CD4-positive, CD25-positive, alpha-beta regulatory T cell (primary cell): Measurements from ENCODE around the gene MEIOB. TPM values are rescaled to one million over a fixed set of nuclear protein-coding genes. Genes with fewer than 3 reads are reported as not detected.
A peak's percentile ranks its signal among the peaks of the same experiment; 100 is the strongest.

Experiments used
- ATAC-seq, 2 donors: fragments of 150-1000 bp; cut with Tn5 transposase; one replicate each; pipeline ENCODE4 v1.10.0; 2021; ENCODE audit warnings: low read depth in 2 of 2, moderate number of reproducible peaks in 2 of 2, moderate library complexity in 1 of 2
- DNase-seq, 3 donors: peaks; one replicate each; pipeline versions ENCODE4 v3.0.0 to v3.0.0-alpha.2; 2012 to 2022; ENCODE audit warnings: mixed read lengths in 1 of 3
- H3K27ac ChIP-seq: one replicate; pipeline ENCODE4 v1.7.0; 2013; ENCODE audit warnings: mild to moderate bottlenecking, low read length; ENCODE audit not compliant: insufficient read depth, poor library complexity, severe bottlenecking
- H3K27me3 ChIP-seq: one replicate; pipeline ENCODE4 v1.7.0; 2013; ENCODE audit warnings: low read length; ENCODE audit not compliant: control insufficient read depth, insufficient read depth
- H3K36me3 ChIP-seq: one replicate; pipeline ENCODE4 v1.7.0; 2013; ENCODE audit warnings: mild to moderate bottlenecking, low read length, moderate library complexity; ENCODE audit not compliant: control insufficient read depth, insufficient read depth
- H3K4me1 ChIP-seq: 2 replicates; pipeline ENCODE4 v1.7.0; 2013; ENCODE audit warnings: mild to moderate bottlenecking, low read length; ENCODE audit not compliant: insufficient read depth, control insufficient read depth, poor library complexity, severe bottlenecking
- H3K4me3 ChIP-seq: one replicate; pipeline ENCODE4 v1.7.0; 2013; ENCODE audit warnings: low read depth, mild to moderate bottlenecking, low read length, moderate library complexity
- H3K9me3 ChIP-seq, 2 experiments: 1 replicate in 1 of 2; 2 replicates in 1 of 2; pipeline ENCODE4 v1.7.0; 2013; ENCODE audit warnings: low read length in 2 of 2, mild to moderate bottlenecking in 1 of 2, moderate library complexity in 1 of 2; ENCODE audit not compliant: control insufficient read depth in 2 of 2
- H3K27ac Mint-ChIP-seq, 3 donors: one replicate each; pipeline ENCODE4 v1.8.0; 2020 to 2022; ENCODE audit warnings: mild to moderate bottlenecking in 3 of 3, mixed read lengths in 3 of 3, moderate library complexity in 2 of 3
- H3K27me3 Mint-ChIP-seq: one replicate; pipeline ENCODE4 v1.8.0; 2022; ENCODE audit warnings: mild to moderate bottlenecking, mixed read lengths
- H3K36me3 Mint-ChIP-seq: one replicate; pipeline ENCODE4 v1.8.0; 2020; ENCODE audit warnings: mixed read lengths
- H3K4me1 Mint-ChIP-seq, 4 donors: one replicate each; pipeline ENCODE4 v1.8.0; 2020 to 2022; ENCODE audit warnings: mixed read lengths in 4 of 4, mild to moderate bottlenecking in 1 of 4
- H3K4me3 Mint-ChIP-seq, 4 donors: one replicate each; pipeline ENCODE4 v1.8.0; 2020 to 2022; ENCODE audit warnings: mild to moderate bottlenecking in 4 of 4, mixed read lengths in 4 of 4, moderate library complexity in 3 of 4
- H3K9me3 Mint-ChIP-seq, 7 donors: one replicate each; pipeline ENCODE4 v1.8.0; 2020 to 2022; ENCODE audit warnings: mixed read lengths in 7 of 7, mild to moderate bottlenecking in 3 of 7, moderate library complexity in 2 of 7
- polyA plus RNA-seq, 4 donors: library from polyadenylated mRNA; unstranded; fragments of 300-500 nt; fragmentation: Illumina TruSeq; gene quantifications; one replicate each; pipeline ENCODE4 v1.2.3, GENCODE V29; 2021
- total RNA-seq: library from RNA; stranded (reverse); gene quantifications from one replicate; pipeline ENCODE4 v1.2.3, GENCODE V29; 2022

MEIOB gene
- total and polyA plus RNA-seq, 5 donors from 2014 or later = not detected

DNA sequence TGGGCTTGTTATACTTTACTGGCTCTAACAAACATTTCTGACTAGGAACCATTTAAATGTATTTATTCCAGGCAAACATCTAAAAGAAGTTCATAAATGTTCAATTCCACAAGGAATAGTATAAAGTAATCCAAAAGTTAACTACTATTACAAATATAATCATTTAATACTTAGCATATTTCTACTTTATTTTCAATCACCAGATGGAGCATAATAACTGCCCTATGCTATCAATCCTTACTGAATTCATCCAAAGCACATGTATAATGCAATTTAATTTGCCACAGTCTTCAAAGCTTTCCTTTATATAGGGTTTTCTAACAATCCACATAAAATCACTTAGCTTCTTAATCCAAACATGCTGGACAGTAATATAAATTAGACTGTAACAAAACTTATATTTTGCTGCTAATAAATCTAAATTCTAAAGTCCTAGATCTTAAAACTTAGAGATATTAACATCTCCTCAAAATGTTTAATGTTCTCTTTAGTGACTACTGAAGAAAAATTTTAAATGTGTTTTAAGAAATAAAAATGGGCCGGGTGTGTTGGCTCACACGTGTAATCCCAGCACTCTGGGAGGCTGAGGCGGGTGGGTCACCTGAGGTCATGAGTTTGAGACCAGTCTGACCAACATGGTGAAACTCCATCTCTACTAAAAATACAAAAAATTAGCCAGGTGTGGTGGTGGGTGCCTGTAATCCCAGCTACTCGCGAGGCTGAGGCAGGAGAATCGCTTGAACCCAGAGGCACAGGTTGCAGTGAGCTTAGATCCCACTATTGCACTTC is 5.9 kb downstream of the MEIOB start:
- ATAC-seq (no peak), DNase-seq (no peak)
- no peaks in the 10 kb centered on the region for H3K9me3 ChIP-seq
- peaks cover 41% of the 10 kb centered on the region for H3K27me3 Mint-ChIP-seq
- no peak overlapping the region for H3K27ac ChIP-seq
- H3K4me1 Mint-ChIP-seq = no peaks in the 10 kb centered on the region
- no peak overlapping the region for H3K4me3 ChIP-seq
- no peak overlapping the region for H3K4me3 Mint-ChIP-seq
- H3K4me1 ChIP-seq = no peaks in the 10 kb centered on the region
- H3K9me3 Mint-ChIP-seq = no peaks in the 10 kb centered on the region
- H3K27me3 ChIP-seq = no peaks in the 10 kb centered on the region
- H3K36me3 ChIP-seq = no peaks in the 10 kb centered on the region
- no peaks in the 10 kb centered on the region for H3K36me3 Mint-ChIP-seq
- no peak overlapping the region for H3K27ac Mint-ChIP-seq

GRCh38 chr16:1863681-1864460 is 8.1 kb downstream of the MEIOB start:
- Mint-ChIP-seq H3K27ac (no peak overlapping the region), H3K4me1 (no peaks in the 10 kb centered on the region), H3K9me3 (no peaks in the 10 kb centered on the region), H3K4me3 (peak overlapping the region in 1 of 4 donors; percentile 58), H3K36me3 (no peaks in the 10 kb centered on the region), H3K27me3 (peaks cover 53% of the 10 kb centered on the region)
- DNase-seq (peak in 2 of 3 donors; percentile 37 to 63), ATAC-seq (no peak)
- Histone ChIP-seq H3K27ac (no peak overlapping the region), H3K27me3 (peaks cover 2% of the 10 kb centered on the region), H3K36me3 (no peaks in the 10 kb centered on the region), H3K9me3 (no peaks in the 10 kb centered on the region), H3K4me3 (no peak overlapping the region), H3K4me1 (no peaks in the 10 kb centered on the region)

DNA sequence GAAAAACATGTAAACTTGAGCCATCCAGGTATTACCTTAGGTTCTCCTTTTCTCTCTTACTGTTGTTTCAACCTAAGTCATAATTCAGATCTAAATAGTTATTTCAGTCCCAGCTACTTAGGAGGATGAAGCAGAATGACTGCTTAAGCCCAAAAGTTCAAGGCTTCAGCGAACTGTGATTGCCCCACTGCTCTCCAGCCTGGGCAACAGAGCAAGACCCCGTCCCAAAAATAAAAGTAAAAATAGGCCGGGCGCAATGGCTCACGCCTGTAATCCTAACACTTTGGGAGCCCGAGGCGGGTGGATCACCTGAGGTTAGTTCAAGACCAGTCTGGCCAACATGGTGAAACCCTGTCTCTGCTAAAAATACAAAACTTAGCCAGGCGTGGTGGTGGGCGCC is 9.6 kb downstream of the MEIOB start:
- no peak for ATAC-seq
- Histone ChIP-seq H3K27ac (no peak overlapping the region), H3K4me1 (no peaks in the 10 kb centered on the region), H3K9me3 (no peaks in the 10 kb centered on the region), H3K36me3 (no peaks in the 10 kb centered on the region), H3K4me3 (no peak overlapping the region), H3K27me3 (peaks cover 11% of the 10 kb centered on the region)
- DNase-seq = no peak
- Mint-ChIP-seq H3K4me3 (no peak overlapping the region), H3K27me3 (peaks cover 61% of the 10 kb centered on the region), H3K36me3 (no peaks in the 10 kb centered on the region), H3K4me1 (peaks cover 0 to 2% (median 0%) of the 10 kb centered on the region in 4 donors), H3K27ac (no peak overlapping the region), H3K9me3 (no peaks in the 10 kb centered on the region)

GRCh38 chr16:1861730-1862129 is 10.2 kb downstream of the MEIOB start:
- Mint-ChIP-seq H3K9me3 (no peaks in the 10 kb centered on the region), H3K27me3 (peaks cover 61% of the 10 kb centered on the region)

DNA sequence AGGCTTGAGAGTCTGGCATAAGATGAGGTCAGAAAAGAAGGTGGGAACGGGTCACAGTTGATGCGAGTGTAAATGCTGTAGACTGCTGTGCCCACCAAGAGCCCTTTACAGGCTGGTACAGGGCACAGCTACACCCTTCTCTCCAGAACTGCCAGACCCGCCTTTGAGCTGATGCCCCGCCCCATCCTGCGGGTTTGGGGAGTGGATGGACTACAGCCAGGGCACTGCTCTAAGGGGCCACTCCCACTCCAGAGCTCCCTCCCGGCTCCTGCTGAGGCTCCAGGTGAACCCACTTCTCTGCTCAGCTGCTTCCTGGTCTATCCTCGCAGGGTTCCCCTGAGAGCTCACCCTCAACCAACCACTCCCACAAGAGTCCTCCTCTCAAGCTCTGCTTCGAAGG is 12.3 kb downstream of the MEIOB start:
- H3K27ac Mint-ChIP-seq = no peak overlapping the region
- H3K27me3 Mint-ChIP-seq = peaks cover 49% of the 10 kb centered on the region
- Histone ChIP-seq H3K36me3 (no peaks in the 10 kb centered on the region), H3K27ac (no peak overlapping the region), H3K4me3 (no peak overlapping the region), H3K27me3 (peaks cover 12% of the 10 kb centered on the region), H3K9me3 (no peaks in the 10 kb centered on the region), H3K4me1 (no peaks in the 10 kb centered on the region)
- H3K36me3 Mint-ChIP-seq = no peaks in the 10 kb centered on the region
- no peaks in the 10 kb centered on the region for H3K9me3 Mint-ChIP-seq
- ATAC-seq = no peak
- H3K4me1 Mint-ChIP-seq = peaks cover 4 to 13% (median 8%) of the 10 kb centered on the region in 4 donors
- H3K4me3 Mint-ChIP-seq = no peak overlapping the region
- no peak for DNase-seq

More at GRCh38 chr16:1861730-1862129, 10.2 kb downstream of the MEIOB start:
- Histone ChIP-seq H3K36me3 (no peaks in the 10 kb centered on the region), H3K27me3 (peaks cover 12% of the 10 kb centered on the region), H3K27ac (no peak overlapping the region), H3K9me3 (no peaks in the 10 kb centered on the region), H3K4me1 (no peaks in the 10 kb centered on the region), H3K4me3 (no peak overlapping the region)
- no peak overlapping the region for H3K4me3 Mint-ChIP-seq
- H3K36me3 Mint-ChIP-seq = no peaks in the 10 kb centered on the region
- H3K4me1 Mint-ChIP-seq = peaks cover 0 to 4% (median 0%) of the 10 kb centered on the region in 4 donors
- H3K27ac Mint-ChIP-seq = no peak overlapping the region
- no peak for DNase-seq
- ATAC-seq = no peak

DNA sequence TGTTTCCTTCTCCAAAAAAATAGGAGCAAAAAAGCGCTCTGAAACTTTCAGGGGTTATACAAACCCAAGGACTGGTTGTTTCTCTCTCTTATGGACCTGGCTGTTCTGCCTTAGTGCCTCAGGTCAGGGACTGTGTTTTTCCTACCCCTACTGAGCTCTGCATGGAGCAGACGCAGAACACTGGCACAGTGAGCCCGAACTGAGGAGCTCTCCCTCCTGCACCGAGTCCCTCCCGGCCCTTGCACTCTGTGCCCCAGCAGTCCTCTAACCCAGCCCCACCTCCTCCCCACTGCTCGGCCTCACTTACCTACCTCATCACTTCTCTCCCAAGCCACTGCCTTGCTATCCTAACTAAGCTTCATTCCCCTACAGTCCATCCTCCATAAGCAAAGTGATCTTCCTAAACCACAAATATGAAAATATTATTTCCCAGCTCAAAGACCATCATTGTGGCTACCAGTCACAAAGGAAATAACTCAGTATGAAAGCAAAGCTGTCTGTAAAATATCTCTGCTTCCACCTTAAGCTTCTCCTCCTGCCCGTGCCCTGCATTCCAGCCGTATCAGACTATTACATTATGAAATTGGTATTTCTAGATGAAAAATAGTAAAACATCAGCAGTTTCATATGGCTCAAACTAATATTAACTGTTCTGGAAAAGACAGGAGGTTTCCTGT is 13.6 kb downstream of the MEIOB start:
- no peak for DNase-seq
- Mint-ChIP-seq H3K4me3 (no peak overlapping the region), H3K27me3 (peaks cover 41% of the 10 kb centered on the region), H3K36me3 (no peaks in the 10 kb centered on the region), H3K4me1 (peaks cover 4 to 17% (median 8%) of the 10 kb centered on the region in 4 donors), H3K27ac (no peak overlapping the region), H3K9me3 (no peaks in the 10 kb centered on the region)
- Histone ChIP-seq H3K27me3 (peaks cover 12% of the 10 kb centered on the region), H3K4me3 (no peak overlapping the region), H3K4me1 (no peaks in the 10 kb centered on the region), H3K9me3 (no peaks in the 10 kb centered on the region), H3K27ac (no peak overlapping the region), H3K36me3 (no peaks in the 10 kb centered on the region)
- ATAC-seq = no peak

DNA sequence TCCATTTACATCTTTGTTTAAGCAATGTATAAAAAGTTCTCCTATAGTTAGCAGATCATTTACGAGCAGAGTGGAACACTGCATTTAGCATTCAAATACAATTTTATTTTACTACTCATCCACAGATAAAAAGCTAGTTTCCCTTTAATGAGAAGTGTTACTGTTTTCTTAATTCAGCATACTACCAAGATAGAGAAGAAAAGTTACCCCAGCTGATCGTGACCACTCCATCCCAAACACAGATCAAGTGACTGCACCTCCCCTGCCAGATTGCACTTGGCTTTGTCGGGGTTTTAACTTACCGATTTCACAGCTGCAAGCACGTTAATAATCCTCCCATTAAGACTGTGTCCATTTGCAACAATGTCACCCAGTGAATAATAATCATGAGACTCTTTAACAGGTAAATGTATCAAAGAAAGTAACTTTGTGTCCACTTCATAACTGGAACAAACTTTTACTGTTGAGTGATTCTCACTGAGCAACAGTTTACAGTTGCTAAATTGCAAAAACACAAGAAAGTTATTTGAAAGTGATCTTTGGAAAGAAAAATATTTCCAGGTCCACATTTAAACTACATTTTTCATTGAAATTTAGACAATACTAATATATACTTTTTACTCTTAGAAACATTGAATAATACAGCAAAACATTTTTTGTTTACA is 14.4 kb downstream of the MEIOB start:
- Histone ChIP-seq H3K36me3 (no peaks in the 10 kb centered on the region), H3K9me3 (no peaks in the 10 kb centered on the region), H3K4me3 (no peak overlapping the region), H3K27me3 (peaks cover 12% of the 10 kb centered on the region), H3K27ac (no peak overlapping the region), H3K4me1 (no peaks in the 10 kb centered on the region)
- Mint-ChIP-seq H3K27me3 (peaks cover 43% of the 10 kb centered on the region), H3K4me1 (peaks cover 4 to 17% (median 8%) of the 10 kb centered on the region in 4 donors), H3K27ac (peak overlapping the region in 2 of 3 donors; percentile 21 to 38), H3K4me3 (no peak overlapping the region), H3K36me3 (no peaks in the 10 kb centered on the region), H3K9me3 (no peaks in the 10 kb centered on the region)
- DNase-seq = no peak
- no peak for ATAC-seq
